SIG-M5 treated with dmso at 0.1 percent for 504 hours (cell line): ENCODE measurements around the gene PDE4A.
A peak's percentile ranks its signal among the peaks of the same experiment; 100 is the strongest.
"Not testable (repeated sequence)": the region's sequence is repeated elsewhere in the genome, so short reads cannot be mapped to it uniquely, and the experiment has no call there.

ENCODE experiments used
- DNase-seq: peaks from one replicate; lab custom pipeline; 2025; ENCODE audit not compliant: unreplicated experiment; lab: John Stamatoyannopoulos, UW

Gene PDE4A

DNA sequence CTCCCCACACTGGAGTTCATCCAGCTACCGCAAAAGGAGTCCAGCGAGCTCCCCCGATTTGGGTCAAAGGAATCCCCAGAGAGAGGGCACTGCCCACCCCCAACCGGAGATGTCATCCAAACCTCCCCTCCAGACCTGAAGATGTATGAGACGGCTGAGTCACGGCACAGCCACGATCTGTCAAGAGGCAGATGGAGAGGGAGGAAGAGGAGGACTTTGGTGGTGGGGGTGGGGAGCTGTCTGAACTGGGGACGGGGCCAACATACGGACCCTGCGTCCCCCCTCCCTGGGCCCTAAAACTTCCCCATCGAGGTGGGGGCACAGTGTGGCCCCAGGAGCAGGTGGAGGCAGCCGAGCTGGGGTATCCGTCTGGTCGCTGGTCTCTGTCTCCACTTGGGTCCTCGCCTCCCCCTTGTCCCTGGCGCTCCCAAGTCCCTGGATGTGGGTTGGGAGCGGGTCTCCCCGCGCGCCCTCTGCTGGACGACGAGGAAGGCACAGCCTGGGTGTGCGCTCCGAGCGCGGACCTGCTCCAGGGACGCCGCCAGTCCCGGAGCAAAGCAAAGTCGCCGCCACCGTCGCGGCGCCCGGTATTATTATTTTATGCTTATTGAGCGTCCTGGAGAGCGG, 3.8 kb downstream of the PDE4A start:
- DNase-seq = peak; percentile 41

DNA sequence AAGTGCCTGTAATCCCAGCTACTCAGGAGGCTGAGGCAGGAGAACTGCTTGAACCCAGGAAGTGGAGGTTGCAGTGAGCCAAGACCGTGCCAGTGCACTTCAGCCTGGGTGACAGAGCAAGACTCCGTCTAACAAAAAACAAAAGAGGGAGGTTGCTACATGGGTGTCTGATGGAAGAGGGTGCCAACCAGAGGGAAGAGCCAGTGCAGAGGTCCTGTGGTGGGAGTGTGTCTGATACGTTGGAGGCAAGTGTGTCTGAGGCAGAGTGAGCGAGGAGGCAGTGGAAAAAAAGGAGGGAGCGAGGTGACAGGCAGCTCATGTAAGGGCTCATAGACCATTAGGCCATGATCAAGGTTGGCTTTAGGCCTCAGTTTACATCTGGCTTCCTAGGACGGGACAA, 6.8 kb downstream of the PDE4A start:
- DNase-seq = no peak

DNA sequence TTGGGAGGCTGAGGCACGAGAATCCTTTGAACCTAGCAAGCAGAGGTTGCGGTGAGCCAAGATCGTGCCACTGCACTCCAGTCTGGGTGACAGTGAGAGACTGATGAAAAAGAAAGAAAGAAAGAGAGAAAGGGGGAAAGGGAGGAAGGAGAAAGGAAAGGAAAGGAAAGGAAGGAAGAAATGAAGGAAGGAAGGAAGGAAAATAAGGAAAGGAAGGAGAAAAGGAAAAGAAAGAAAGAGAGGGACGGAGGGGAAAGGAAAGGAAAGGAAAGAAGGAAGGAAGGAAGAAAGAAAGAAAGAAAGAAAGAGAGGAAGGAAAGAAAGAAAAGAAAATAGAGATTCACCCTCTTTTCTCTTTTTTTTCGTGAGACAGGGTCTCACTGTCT, 8.7 kb downstream of the PDE4A start:
- DNase-seq = no peak

DNA sequence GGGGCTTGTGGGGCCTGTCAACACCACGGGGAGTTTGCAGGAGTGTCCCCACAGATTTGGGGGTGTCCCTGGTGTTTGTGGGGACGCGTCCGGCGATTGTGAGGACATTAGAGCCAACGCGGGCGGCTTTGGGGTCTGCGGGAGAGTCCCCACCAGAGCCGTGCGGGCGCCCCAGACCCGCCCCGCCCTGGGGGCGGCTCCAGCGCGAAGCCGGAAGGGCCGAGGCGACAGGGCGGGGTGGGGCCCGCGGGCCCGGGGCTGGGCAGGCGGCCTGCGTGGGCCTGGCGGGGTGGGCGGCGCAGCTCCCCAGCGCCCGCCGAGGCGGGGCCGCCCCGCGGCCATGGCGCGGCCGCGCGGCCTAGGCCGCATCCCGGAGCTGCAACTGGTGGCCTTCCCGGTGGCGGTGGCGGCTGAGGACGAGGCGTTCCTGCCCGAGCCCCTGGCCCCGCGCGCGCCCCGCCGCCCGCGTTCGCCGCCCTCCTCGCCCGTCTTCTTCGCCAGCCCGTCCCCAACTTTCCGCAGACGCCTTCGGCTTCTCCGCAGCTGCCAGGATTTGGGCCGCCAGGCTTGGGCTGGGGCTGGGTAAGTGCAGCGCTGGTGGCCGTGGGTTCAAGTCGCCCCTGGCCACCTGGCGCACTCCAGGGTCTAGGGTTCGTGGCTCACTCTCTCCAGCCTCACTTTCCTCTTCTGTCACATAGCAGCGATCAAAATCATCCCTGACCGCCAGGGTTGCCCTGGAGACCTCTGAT, 10.3 kb downstream of the PDE4A start:
- DNase-seq = no peak

DNA sequence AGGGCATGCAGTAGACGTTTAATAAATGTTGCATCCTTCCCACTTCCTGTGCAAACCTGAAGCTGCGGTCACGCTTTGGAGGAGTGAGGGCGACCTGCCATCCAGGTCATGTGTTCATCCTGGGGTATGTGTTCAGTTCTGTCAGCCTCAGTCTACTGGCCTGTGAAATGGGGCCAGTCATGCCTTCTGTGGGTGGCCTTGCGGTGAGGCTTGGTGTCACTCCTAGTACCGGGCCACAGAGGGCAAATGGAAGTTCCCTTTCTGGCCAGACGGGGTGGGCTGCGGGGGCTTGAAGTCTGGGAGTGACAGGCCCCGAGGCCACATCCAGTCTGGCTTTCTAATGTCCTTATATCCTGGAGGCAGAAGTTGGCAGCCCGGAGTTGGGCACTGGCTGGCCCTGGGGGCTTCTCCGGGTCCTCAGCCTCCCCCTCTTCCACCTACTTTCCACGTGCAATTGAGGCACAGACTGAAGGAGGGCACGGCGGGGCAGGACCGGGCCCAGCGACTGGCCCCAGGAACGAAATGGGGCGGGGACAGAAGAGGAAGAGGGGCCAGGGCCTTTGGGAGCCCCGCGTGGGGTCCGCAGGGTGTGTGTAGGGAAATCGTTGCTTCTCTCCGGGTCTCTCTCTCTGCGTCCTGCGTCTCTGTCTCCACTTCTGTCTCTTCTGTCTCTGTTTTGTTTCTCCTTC, 11.1 kb downstream of the PDE4A start:
- DNase-seq = no peak

DNA sequence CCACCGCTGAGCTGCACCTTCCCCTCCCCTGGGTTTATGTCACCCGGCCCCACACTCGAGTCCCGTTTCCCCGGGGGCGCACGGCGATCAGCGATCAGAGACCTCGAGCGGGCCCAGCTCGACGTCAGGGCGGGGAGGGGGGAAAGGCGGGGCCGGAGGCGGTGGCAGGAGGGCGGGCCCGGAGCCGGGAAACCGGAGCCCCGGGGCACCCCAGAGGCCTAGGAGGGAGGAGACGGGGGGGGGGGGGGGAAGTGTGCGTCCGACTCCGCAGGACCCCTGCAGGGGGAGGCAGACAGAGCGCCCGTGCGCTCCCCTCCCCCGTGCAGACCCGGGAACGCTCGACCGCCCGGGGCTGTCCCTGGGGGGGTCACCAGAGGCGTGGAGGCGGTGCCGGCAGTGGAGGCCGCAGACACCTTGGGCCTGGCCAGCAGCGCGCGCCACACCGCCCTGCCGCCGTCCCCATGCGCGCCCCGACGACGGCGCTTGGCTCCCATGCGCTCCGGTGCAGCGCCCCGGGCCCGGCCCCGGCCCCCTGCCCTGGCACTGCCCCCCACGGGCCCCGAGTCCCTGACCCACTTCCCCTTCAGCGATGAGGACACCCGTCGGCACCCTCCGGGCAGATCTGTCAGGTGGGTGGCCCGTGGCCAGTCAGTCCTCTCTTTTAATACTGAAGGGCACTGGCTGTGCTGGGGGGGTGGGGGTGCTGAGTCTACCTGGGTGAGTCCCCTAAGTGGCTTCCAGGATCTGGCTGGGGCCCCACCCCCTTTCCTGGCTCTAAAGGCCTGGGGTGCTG, 11.8 kb downstream of the PDE4A start:
- no peak for DNase-seq

DNA sequence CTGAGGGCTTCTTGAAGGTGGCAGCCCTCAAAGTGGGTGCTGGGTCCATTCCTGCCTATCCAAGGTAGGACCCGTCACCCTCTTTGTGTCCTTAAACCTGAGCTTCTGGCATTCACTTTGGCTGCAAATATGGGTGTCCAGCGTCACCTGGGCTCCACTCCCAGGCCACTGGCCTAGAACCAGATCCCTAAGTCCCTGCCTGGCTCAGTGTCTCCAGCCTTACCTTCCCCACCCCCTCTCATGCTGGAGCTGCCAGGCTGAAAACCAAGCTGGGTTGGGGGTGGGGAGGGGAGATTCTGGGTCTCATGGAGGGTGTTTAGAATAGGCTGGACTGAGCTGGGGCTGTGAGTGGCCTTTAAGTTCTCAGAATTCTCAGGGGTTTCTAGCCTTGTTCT, 12.4 kb downstream of the PDE4A start:
- no peak for DNase-seq

DNA sequence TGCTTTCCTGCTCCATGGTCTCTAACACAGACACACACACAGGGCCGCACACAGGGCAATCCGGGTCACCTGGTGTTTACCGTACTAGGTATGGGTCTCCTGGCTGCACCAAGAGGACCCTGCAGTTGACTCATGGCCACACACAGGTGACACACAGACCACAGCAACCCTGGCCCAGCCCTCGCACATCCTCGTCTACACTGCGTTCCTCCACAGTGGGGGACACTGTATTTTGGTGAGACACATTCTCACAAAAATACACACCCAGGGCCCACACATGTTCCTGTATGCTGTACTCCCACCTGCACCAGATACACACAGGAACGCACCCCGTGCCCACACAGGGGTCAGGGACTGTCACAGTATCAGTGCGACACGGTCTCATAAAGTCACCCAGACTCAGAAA, 12.8 kb downstream of the PDE4A start:
- no peak for DNase-seq

DNA sequence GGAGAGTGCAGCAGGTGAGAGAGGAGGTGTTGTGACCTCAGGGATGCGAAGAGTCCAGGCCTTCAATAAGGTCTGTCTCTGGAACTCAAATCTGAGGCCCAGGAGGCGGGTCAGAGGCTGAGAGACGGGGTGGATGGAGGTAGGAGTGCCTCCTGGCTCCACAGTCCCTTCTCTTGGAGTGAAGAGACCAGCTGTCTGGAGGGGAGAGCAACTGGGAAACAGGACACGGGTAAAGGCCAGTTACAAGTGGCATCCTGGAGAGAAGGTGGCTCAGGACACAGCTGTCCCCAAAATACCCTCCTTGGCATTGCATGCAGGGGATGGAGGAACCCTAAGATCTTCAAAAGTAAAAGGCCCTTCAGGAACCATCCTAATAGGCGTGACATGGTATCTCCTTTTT, 19.2 kb downstream of the PDE4A start:
- DNase-seq = no peak

DNA sequence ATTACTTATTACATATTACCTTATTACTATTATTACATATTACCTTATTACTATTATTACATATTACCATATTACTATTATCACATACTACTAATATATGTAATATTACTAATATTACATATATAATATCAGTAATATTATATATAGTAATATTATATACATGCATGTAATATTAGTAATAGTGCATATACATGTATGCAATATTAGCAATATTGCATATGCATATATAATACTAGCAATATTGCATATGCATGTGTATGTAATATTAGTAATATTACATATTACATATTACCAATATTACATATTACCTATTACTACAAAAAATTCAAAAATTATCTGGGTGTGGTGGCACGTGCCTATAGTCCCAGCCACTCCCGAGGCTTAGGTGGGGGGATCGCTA, 22.4 kb downstream of the PDE4A start:
- DNase-seq = no peak

DNA sequence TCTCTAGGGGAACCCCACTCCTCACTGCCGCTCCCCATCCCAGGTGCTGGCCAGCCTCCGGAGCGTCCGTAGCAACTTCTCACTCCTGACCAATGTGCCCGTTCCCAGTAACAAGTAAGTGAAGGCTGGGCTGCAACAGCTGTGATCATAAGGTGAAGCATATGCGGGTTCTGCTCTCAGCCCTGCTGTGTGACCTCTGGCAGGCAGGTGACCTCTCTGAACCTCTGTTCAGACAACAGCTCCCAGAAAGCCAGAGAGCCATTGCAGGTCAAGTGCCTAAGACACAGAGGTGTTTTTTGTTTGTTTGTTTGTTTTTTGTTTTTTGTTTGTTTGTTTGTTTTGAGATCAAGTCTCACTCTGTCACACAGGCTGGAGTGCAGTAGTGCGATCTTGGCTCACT, 28.7 kb downstream of the PDE4A start:
- no peak for DNase-seq

DNA sequence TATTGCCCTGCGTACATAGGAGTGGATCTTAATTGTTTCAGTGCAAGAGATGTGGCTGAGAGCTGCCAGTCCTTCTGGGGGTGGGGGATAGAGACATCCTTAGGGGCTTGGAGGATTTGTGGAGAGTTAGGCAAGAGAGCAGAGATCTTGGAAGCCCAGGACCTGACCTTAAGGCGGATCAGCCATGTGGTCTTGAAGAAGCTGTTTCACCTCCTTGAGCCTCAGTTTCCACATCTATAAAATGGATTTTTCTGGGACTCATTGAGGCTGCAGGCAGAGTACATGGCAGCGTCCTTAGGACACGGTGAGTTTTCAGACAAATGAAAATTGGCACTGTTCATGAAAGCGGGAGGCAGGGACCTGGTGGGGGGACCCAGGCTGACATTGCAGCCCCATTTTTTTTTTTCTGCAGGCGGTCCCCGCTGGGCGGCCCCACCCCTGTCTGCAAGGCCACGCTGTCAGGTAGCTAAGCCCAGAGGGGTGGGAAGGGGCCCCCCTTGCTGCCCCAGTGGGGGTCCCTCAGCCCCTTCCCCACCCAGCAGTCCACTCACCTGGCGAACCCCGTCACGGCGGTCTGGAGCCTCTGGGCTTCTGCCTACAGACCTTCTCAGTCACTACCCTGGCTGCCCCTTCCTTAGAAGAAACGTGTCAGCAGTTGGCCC, 30.0 kb downstream of the PDE4A start:
- no peak for DNase-seq

DNA sequence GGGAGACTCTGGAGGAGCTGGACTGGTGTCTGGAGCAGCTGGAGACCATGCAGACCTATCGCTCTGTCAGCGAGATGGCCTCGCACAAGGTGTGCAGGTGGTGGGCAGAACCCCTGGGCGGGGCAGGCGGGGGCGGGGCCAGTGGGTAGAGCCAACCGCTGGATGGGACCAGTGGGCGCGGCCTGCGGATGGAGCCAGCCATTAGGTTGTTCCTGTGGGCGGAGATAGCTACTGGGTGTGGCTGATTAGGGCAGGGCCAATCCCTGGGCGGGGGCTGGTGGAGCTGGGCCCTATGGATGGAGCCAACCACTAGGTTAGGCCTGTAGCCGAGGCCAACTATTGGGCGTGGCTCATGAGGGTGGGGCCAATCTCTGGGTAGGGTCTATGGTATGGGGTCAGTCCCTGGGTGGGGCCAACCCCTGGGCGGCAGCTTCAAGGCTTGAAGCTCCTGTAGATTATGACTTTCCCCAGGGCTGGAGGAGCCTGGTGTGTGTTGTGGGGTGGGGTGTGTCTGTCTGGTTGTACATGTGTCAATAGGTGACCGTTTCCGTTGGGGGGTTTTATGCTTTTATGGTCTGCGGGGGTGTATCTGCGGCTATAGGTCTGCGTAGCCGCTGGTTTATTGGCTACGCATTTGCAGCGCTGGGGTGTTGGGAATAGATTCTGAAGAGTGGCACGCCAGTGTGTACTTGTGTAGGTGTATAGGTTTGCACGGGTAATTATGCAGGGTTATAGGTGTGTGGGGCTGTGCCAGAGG, 30.7 kb downstream of the PDE4A start:
- DNase-seq = no peak

DNA sequence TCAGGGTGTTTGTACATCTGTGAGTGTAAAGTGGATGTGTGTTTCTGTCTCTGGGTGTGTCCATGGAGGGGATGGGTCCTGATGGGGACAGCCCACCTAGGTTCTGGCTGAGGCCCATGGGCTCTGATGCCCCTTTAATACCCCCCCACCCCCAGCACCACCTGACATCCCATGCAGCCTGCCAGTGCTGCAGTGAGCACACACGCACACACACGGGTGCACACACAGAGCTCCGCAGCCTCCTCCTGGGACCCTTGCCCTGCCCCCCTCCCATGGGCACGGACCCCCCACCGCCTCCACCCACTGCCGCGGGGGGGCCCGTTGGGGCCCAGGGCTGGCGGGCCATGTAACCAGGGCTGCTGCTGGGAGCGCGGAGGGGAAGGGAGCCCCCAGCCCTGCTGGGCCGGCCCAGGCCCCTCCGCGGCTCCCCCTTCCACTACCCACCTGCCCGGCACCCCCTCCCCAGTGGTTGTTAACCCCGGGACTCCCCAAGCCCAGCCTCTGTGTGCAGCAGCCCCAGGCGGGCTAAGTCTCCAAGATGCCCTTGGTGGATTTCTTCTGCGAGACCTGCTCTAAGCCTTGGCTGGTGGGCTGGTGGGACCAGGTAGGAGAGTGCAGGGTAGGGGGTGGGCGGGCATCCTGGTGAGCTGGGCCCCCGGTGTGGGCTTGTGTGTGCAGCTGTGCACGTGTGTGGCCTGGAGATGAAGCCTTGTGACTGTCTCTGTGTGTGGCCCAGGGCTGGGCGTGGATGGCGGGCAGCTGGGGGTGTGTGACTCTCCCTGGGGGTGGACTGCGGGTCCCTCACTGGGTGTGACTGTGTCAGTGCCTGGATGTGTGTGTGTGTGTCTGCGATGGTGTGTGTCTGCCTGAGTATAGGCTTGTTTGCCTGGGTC, 32.6 kb downstream of the PDE4A start:
- DNase-seq = no peak

DNA sequence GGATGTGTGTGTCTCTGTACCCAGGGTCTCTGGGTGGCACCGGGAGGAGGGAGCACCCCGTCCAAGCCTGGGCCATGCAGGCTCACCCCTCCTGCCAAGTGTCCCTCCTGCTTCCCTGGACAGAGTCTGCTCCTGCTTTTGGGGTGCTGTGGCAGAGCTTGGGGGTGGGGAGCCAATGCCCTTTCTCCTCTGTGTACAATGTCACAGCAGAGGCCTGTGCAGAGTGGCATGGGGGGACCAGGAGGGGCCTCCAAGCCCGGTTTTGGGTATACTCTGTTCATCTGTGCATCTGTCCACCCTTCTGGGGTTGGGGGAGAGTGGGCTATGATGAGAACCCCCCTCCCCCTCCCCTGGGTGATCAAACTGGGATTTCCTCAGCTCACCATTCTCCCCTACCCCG, 33.5 kb downstream of the PDE4A start:
- DNase-seq = no peak

DNA sequence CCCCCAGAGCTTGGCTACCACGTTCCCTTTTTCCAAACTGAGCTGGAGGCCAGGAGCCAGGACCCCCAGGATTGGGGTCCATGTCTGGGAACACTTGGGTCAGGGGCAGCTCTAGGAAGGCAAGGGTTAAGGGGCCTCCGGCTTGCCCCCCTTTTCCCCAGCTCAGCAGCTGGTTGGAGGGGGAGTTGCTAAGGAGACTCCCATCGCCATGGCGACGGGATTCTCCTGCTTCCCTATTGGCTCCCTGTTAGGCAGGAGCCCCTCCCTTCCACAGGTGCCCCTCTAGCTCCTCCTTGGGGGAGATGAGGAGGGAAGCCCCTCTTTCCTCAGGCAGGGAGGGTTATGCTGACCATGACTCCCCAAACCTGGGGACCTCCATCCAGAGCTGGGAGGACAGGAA, 33.9 kb downstream of the PDE4A start:
- DNase-seq = no peak

DNA sequence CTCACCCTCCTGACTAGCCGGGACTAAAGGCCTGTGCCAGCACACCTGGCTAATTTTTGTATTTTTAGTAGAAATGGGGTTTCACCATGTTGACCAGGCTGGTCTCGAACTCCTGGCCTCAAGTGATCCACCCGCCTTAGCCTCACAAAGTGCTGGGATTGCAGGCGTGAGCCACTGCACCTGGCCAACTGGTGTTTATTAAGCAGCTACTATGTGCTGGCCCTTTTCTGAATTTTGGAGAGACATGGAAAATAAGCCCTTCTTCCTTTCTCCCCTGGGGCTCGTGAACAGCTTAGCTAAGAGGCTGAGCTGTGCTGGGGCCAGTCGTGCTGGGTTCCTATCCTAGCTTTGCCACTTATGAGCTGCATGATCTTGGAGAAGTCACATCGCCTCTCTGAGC, 38.4 kb downstream of the PDE4A start:
- DNase-seq = not testable (repeated sequence)

DNA sequence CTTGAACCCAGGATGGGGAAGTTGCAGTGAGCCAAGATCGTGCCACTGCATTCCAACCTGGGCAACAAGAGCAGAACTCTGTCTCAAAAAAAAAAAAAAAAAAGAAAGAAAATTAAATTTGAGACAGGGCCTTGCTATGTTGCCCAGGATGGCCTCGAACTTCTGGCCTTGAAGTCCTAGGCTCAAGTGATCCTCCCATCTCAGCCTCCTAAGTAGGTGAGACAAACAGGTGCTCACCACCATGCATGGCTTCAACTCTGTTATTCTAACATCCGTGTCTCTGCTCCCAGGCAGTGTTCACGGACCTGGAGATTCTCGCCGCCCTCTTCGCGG, 40.3 kb downstream of the PDE4A start:
- no peak for DNase-seq
